SU-DHL-6 (cell line): ENCODE results near the gene MRPL49.

ENCODE experiments used
- H2AFZ ChIP-seq: fragments of 200-600 bp; sonication (generic); 2 replicates; pipeline ENCODE4 v1.6.1; 2014; ENCODE audit warnings: low read depth, mild to moderate bottlenecking, moderate library complexity, mixed read lengths, antibody characterized with exemption, low read length; ENCODE audit not compliant: severe bottlenecking
- H3F3A ChIP-seq: fragments of 200-600 bp; shearing (Covaris generic); 2 replicates; pipeline ENCODE4 v1.6.0; 2016; ENCODE audit warnings: antibody characterized with exemption, mild to moderate bottlenecking; ENCODE audit not compliant: insufficient read depth
- H3K27ac ChIP-seq: fragments of 200-600 bp; sonication (generic); 2 replicates; pipeline ENCODE4 v1.5.1; 2016; ENCODE audit warnings: low read depth, mild to moderate bottlenecking, low read length, moderate library complexity, mixed read lengths
- H3K27me3 ChIP-seq: fragments of 200-600 bp; sonication (generic), shearing (Covaris generic); 2 replicates; pipeline ENCODE4 v1.6.0; 2014; ENCODE audit warnings: mild to moderate bottlenecking, low read length
- H3K36me3 ChIP-seq: fragments of 200-600 bp; sonication (generic); 2 replicates; pipeline ENCODE4 v1.6.1; 2014; ENCODE audit warnings: mild to moderate bottlenecking, low read length, mixed read lengths
- H3K4me2 ChIP-seq: fragments of 300-600, 200-600 bp; shearing (Covaris generic), sonication (generic); 2 replicates; pipeline ENCODE4 v1.6.0; 2014; ENCODE audit warnings: low read length, low read depth, mild to moderate bottlenecking; ENCODE audit not compliant: poor library complexity, severe bottlenecking
- H3K4me3 ChIP-seq: fragments of 200-600 bp; sonication (generic); 2 replicates; pipeline ENCODE4 v1.5.1; 2014; ENCODE audit warnings: antibody characterized with exemption, low read length, mild to moderate bottlenecking, mixed read lengths; ENCODE audit not compliant: insufficient read depth, poor library complexity, severe bottlenecking
- H3K79me2 ChIP-seq: fragments of 200-600 bp; sonication (generic); 2 replicates; pipeline ENCODE4 v1.6.1; 2014; ENCODE audit warnings: mild to moderate bottlenecking, low read length, moderate library complexity; ENCODE audit not compliant: insufficient read depth
- H3K9ac ChIP-seq: fragments of 200-600 bp; sonication (generic); 2 replicates; pipeline ENCODE4 v1.7.0; 2014; ENCODE audit warnings: mild to moderate bottlenecking, low read length
- H3K9me2 ChIP-seq: fragments of 200-600 bp; sonication (generic); replicated peaks from 2 replicates; pipeline ENCODE4 v1.6.1; 2014; ENCODE audit warnings: low read length; ENCODE audit not compliant: insufficient read depth
- H3K9me3 ChIP-seq: fragments of 200-600 bp; sonication (generic); 2 replicates; pipeline ENCODE4 v1.6.1; 2014; ENCODE audit warnings: low read length, mixed read lengths; ENCODE audit not compliant: insufficient read depth
- H4K20me1 ChIP-seq: fragments of 200-600 bp; sonication (generic); 2 replicates; pipeline ENCODE4 v1.6.1; 2014; ENCODE audit warnings: low read depth, mild to moderate bottlenecking, antibody characterized with exemption, low read length, moderate library complexity, mixed read lengths
- CTCF ChIP-seq: fragments of 200-600 bp; sonication (generic); IDR thresholded peaks from one replicate; pipeline ENCODE4 v1.5.1; 2017; ENCODE audit warnings: antibody characterized with exemption, mild to moderate bottlenecking, low read length, moderate library complexity; ENCODE audit not compliant: insufficient read depth, poor library complexity, severe bottlenecking
- EZH2phosphoT487 ChIP-seq: fragments of 200-600 bp; sonication (generic), shearing (Covaris generic); conservative IDR thresholded peaks from 2 replicates; pipeline ENCODE4 v1.6.1; 2018; ENCODE audit warnings: mild to moderate bottlenecking, antibody characterized with exemption, low read length, moderate library complexity, mixed read lengths

The MRPL49 gene

GRCh38 chr11:65159012-65159411 lies 36.9 kb downstream of the MRPL49 start:
- H3K9ac ChIP-seq = no peak overlapping the region
- H3F3A ChIP-seq = no peaks in the 10 kb centered on the region
- no peak for TF ChIP-seq CTCF
- no peak for TF ChIP-seq EZH2phosphoT487
- H4K20me1 ChIP-seq = no peaks in the 10 kb centered on the region
- H3K9me2 ChIP-seq = no peaks in the 10 kb centered on the region
- H3K36me3 ChIP-seq = no peaks in the 10 kb centered on the region
- no peak overlapping the region for H3K27ac ChIP-seq
- H3K4me3 ChIP-seq = no peak overlapping the region
- no peaks in the 10 kb centered on the region for H3K79me2 ChIP-seq
- H3K4me2 ChIP-seq = peak overlapping the region; percentile 11
- H2AFZ ChIP-seq = peak overlapping the region; percentile 15
- H3K27me3 ChIP-seq = no peaks in the 10 kb centered on the region
- H3K9me3 ChIP-seq = no peaks in the 10 kb centered on the region

GRCh38 chr11:65160643-65161042 lies 38.5 kb downstream of the MRPL49 start:
- Histone ChIP-seq H3K9me2 (no peaks in the 10 kb centered on the region), H3F3A (no peaks in the 10 kb centered on the region), H4K20me1 (no peaks in the 10 kb centered on the region), H3K4me3 (no peak overlapping the region), H3K79me2 (no peaks in the 10 kb centered on the region), H3K27ac (no peak overlapping the region), H2AFZ (no peak overlapping the region), H3K4me2 (no peak overlapping the region), H3K9me3 (no peaks in the 10 kb centered on the region), H3K27me3 (no peaks in the 10 kb centered on the region), H3K36me3 (no peaks in the 10 kb centered on the region), H3K9ac (no peak overlapping the region)
- TF ChIP-seq EZH2phosphoT487 (no peak), CTCF (no peak)

GRCh38 chr11:65163684-65164083 lies 41.6 kb downstream of the MRPL49 start:
- Histone ChIP-seq H3K36me3 (no peaks in the 10 kb centered on the region), H3K9me2 (no peaks in the 10 kb centered on the region), H3K27ac (no peak overlapping the region)

More at GRCh38 chr11:65163684-65164083, 41.6 kb downstream of the MRPL49 start:
- H3F3A ChIP-seq = no peaks in the 10 kb centered on the region
- no peak overlapping the region for H2AFZ ChIP-seq
- H3K4me3 ChIP-seq = no peak overlapping the region
- H3K79me2 ChIP-seq = no peaks in the 10 kb centered on the region
- no peaks in the 10 kb centered on the region for H4K20me1 ChIP-seq
- TF ChIP-seq CTCF (no peak), EZH2phosphoT487 (no peak)
- no peak overlapping the region for H3K9ac ChIP-seq
- H3K27me3 ChIP-seq = no peaks in the 10 kb centered on the region
- H3K4me2 ChIP-seq = no peak overlapping the region
- no peaks in the 10 kb centered on the region for H3K9me3 ChIP-seq
